KMS-11 (cell line): ENCODE results near the gene RNF141.

ENCODE experiments used
- H2AFZ ChIP-seq: fragments of 200-600 bp; sonication (generic); 2 replicates; pipeline ENCODE4 v1.6.1; 2016; ENCODE audit warnings: antibody characterized with exemption, mixed run types, low read depth
- H3K27ac ChIP-seq: fragments of 200-600 bp; sonication (generic); 2 replicates; pipeline ENCODE4 v1.6.1; 2016; ENCODE audit warnings: mild to moderate bottlenecking, mixed run types
- H3K27me3 ChIP-seq: fragments of 200-600 bp; sonication (generic); 2 replicates; pipeline ENCODE4 v1.6.1; 2017; ENCODE audit warnings: mild to moderate bottlenecking, low read depth, mixed run types, moderate library complexity; ENCODE audit not compliant: insufficient read depth
- H3K36me3 ChIP-seq: fragments of 200-600 bp; sonication (generic); 2 replicates; pipeline ENCODE4 v1.6.1; 2017; ENCODE audit warnings: mild to moderate bottlenecking, mixed run types; ENCODE audit not compliant: insufficient read depth
- H3K4me1 ChIP-seq: fragments of 200-600 bp; sonication (generic); 2 replicates; pipeline ENCODE4 v1.6.1; 2016; ENCODE audit warnings: mild to moderate bottlenecking, low read depth, mixed run types; ENCODE audit not compliant: poor library complexity, severe bottlenecking
- H3K4me2 ChIP-seq: fragments of 200-600 bp; sonication (generic); 2 replicates; pipeline ENCODE4 v1.7.0; 2016; ENCODE audit warnings: mild to moderate bottlenecking, mixed run types
- H3K4me3 ChIP-seq: fragments of 200-600 bp; sonication (generic); IDR thresholded peaks from 2 replicates; pipeline ENCODE4 v1.6.1; 2017; ENCODE audit warnings: low read depth, low read length, mixed read lengths; ENCODE audit not compliant: insufficient read depth
- H3K79me2 ChIP-seq: fragments of 200-600 bp; sonication (generic); 2 replicates; pipeline ENCODE4 v1.6.1; 2016; ENCODE audit warnings: low read depth, mixed run types; ENCODE audit not compliant: insufficient read depth
- H3K9ac ChIP-seq: fragments of 200-600 bp; sonication (generic); 2 replicates; pipeline ENCODE4 v1.6.1; 2016; ENCODE audit warnings: mild to moderate bottlenecking, mixed run types
- H4K20me1 ChIP-seq: fragments of 200-600 bp; sonication (generic); 2 replicates; pipeline ENCODE4 v1.6.1; 2016; ENCODE audit warnings: mild to moderate bottlenecking, mixed run types; ENCODE audit not compliant: insufficient read depth
- TF ChIP-seq, protein P1 (sequence below): fragments of 200-600 bp; sonication (generic); conservative IDR thresholded peaks from 2 replicates; pipeline ENCODE4 v1.6.1; 2017; ENCODE audit warnings: low read depth, mild to moderate bottlenecking, antibody characterized with exemption, low read length, moderate library complexity, mixed read lengths

The RNF141 gene

DNA sequence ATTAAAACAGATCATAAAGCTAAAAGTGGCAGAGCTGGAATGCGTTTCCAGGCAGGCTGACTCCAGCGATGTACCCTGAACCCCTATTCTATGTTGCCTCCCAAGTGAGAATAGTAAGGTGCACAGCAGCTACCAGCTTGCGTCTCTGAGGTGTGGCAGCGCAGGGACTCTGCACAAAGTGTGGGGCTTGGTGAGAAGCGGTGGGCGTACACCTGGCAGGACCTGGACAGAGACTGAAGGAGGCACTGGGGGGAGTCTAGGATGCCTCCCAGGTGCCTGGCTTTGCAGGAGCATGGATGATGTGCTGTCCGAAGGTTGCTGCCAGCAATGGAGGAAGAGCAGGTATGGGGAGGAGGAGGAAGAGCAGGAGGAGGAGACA, 43.0 kb downstream of the RNF141 start:
- Histone ChIP-seq H3K79me2 (no peaks in the 10 kb centered on the region), H3K9ac (no peak overlapping the region), H2AFZ (no peak overlapping the region), H3K36me3 (no peaks in the 10 kb centered on the region), H3K4me1 (no peaks in the 10 kb centered on the region), H3K27ac (no peak overlapping the region), H4K20me1 (no peaks in the 10 kb centered on the region), H3K4me2 (no peak overlapping the region), H3K27me3 (no peaks in the 10 kb centered on the region), H3K4me3 (no peak overlapping the region)
- TF ChIP-seq, protein P1, sequence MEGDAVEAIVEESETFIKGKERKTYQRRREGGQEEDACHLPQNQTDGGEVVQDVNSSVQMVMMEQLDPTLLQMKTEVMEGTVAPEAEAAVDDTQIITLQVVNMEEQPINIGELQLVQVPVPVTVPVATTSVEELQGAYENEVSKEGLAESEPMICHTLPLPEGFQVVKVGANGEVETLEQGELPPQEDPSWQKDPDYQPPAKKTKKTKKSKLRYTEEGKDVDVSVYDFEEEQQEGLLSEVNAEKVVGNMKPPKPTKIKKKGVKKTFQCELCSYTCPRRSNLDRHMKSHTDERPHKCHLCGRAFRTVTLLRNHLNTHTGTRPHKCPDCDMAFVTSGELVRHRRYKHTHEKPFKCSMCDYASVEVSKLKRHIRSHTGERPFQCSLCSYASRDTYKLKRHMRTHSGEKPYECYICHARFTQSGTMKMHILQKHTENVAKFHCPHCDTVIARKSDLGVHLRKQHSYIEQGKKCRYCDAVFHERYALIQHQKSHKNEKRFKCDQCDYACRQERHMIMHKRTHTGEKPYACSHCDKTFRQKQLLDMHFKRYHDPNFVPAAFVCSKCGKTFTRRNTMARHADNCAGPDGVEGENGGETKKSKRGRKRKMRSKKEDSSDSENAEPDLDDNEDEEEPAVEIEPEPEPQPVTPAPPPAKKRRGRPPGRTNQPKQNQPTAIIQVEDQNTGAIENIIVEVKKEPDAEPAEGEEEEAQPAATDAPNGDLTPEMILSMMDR = no peak

GRCh38 chr11:10497371-10498021, 43.5 kb downstream of the RNF141 start:
- Histone ChIP-seq H3K36me3 (no peaks in the 10 kb centered on the region), H3K4me2 (no peak overlapping the region), H2AFZ (no peak overlapping the region), H3K9ac (no peak overlapping the region), H3K4me1 (no peaks in the 10 kb centered on the region), H3K27me3 (no peaks in the 10 kb centered on the region), H4K20me1 (no peaks in the 10 kb centered on the region), H3K27ac (no peak overlapping the region), H3K4me3 (no peak overlapping the region), H3K79me2 (no peaks in the 10 kb centered on the region)
- TF ChIP-seq, protein P1 = no peak

GRCh38 chr11:10496296-10496936, 44.6 kb downstream of the RNF141 start:
- H3K79me2 ChIP-seq = no peaks in the 10 kb centered on the region
- H3K4me2 ChIP-seq = no peak overlapping the region
- no peaks in the 10 kb centered on the region for H3K4me1 ChIP-seq
- no peak overlapping the region for H3K9ac ChIP-seq
- no peaks in the 10 kb centered on the region for H4K20me1 ChIP-seq
- no peak overlapping the region for H3K27ac ChIP-seq
- TF ChIP-seq, protein P1 = no peak
- H3K4me3 ChIP-seq = no peak overlapping the region
- H3K36me3 ChIP-seq = no peaks in the 10 kb centered on the region
- H3K27me3 ChIP-seq = no peaks in the 10 kb centered on the region
- no peak overlapping the region for H2AFZ ChIP-seq

GRCh38 chr11:10495464-10495786, 45.6 kb downstream of the RNF141 start:
- Histone ChIP-seq H3K27me3 (no peaks in the 10 kb centered on the region), H3K36me3 (no peaks in the 10 kb centered on the region), H2AFZ (no peak overlapping the region), H3K9ac (no peak overlapping the region), H3K4me3 (no peak overlapping the region), H3K4me1 (no peaks in the 10 kb centered on the region), H3K27ac (no peak overlapping the region), H4K20me1 (no peaks in the 10 kb centered on the region), H3K4me2 (no peak overlapping the region), H3K79me2 (no peaks in the 10 kb centered on the region)
- TF ChIP-seq, protein P1 = no peak
